HG03175 (cell line): ENCODE data around the gene CDH2.

ENCODE experiments used
- ATAC-seq: cut with Tn5 transposase; IDR thresholded peaks from one replicate; pipeline ENCODE4 v1.9.1; 2021; ENCODE audit warnings: mild to moderate bottlenecking, moderate library complexity; ENCODE audit not compliant: unreplicated experiment

Gene CDH2

GRCh38 chr18:28127763-28128658 is 48.9 kb downstream of the CDH2 start:
- ATAC-seq: no peak

DNA sequence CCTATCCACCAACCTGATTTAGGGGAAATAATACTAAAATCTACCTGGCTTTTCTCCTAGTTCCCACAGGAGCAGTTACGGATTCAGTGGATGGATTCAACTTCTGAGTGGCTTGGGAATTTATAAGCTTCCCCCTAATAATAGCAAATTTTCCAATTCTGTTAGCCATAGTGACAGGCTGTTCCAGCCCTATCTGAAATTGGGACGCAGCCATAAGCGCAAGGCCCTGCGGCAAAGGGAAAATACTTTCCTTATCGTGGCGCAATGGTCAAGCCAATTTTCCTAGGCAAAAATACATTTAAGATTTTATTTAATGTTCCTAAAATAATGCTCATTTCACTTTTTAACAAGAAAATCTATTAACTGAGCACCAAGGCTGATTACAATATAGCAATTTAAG is 49.7 kb downstream of the CDH2 start:
- no peak for ATAC-seq

DNA sequence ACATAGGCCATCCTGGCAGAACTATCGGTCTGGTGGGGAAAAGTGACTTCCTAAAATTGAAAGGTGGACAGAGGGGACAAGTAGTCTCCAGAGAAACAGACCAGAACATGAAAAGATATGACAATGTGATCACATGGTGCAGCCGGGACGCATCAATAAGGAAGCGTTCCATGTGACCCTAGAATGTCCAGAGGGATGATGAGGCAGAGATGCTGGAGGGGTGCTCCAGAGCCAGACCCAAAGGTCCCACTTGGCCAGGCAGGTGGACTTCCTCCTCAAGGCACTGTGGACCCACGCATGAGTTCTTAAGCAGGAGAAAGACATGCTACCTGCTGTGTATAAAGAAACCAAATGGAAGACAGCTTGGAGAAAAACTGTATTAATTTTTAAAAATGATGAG is 50.2 kb downstream of the CDH2 start:
- no peak for ATAC-seq

GRCh38 chr18:28125051-28125450 is 51.9 kb downstream of the CDH2 start:
- ATAC-seq: no peak

DNA sequence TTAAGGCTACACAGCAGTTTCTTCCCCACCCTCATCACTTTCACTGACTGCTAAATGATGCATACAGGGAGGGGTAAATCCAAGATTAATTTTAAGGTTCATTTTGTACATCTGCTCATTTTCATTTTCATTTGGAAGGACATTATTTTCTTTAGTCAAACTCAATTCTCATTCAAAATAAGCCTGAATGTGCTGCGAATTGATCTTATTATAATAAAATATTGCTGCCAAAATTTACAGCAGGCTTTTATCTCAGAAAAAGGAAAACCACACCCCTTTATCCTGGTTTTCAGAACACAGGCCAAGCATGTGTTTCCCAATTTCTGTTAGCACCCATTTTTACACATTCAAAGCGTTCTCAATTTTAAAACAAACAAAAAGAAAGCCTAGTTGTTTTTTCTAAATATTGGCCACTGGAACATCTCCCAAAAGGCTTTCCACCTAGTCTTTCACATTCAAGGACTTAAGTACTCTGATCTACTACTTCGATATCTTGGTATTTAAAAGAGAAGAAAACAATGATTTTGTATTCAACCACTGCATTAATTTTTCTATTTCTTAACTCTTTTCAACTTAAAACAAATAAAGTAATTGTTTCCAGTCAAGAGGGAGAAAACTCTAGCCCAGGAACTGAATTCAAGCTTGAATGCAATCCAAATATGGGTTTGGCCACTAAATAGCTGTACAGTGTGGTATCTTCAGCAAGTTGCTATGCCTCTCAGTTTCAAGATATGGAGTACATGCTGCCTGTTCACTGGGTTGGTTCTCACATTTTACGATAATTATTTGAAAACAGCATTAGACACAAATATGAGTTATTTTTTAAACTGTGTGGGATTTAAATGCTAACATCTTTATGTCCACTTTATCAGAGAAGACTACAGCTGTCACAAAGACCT is 52.5 kb downstream of the CDH2 start:
- no peak for ATAC-seq

GRCh38 chr18:28123401-28124030 is 53.4 kb downstream of the CDH2 start:
- no peak for ATAC-seq

- no peak for ATAC-seq
Observed at GRCh38 chr18:28120828-28121515, 56.0 kb downstream of the CDH2 start.

DNA sequence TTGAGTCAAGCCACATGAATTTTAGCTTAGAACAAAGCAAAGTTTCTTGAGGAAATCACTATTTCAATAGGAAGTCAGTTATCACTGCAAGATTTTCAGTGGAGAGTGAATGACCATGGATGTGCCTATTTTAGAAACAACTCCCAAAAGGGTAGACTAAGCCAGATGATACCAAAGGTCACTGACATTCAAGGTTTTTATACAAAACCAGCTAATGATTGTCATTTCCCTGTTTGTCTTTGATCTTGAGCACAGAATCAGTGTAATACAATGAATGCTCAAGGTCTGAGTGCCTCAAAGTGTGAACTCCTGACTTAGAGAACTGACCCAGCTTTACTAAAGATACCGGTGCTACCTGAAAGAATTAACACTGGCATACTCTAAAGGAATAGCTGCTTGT is 60.5 kb downstream of the CDH2 start:
- ATAC-seq: no peak

DNA sequence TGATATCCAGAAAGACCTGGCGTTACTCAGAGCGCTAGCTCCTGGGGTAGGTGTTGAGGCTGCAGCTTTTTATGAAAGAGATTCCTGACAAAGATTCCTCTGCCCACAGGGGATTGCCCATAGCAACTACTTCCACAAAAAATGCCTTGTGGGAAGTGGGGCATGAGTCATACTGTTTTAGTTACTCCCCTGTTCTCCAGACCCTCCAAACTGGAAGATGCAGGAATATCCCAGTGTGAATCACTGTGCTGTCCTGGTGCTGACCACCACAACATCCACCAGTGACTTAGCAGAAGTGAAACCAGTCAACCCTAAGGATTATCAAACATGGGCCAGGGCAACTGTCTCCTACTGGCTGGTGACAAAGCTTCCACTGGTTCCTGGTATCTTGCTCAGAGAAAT is 61.8 kb downstream of the CDH2 start:
- no peak for ATAC-seq

DNA sequence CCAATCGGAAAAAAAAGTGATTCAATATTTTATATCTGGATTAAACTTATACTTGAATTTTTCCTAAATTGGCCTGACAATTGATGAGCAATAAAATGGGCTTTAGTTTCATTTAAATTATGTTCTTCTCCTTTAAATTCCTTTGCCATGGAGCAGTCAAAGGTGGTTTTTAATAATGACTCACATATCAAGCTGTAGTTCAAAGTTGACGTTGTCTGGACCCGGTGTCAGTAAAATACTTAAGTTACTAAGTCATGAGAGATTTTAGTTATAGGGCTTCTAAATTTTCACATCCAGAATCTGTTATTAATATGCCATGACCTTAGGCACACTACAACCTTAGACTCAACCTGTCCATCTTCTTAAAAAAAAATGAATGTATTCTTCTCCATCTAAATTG is 62.5 kb downstream of the CDH2 start:
- ATAC-seq: no peak

DNA sequence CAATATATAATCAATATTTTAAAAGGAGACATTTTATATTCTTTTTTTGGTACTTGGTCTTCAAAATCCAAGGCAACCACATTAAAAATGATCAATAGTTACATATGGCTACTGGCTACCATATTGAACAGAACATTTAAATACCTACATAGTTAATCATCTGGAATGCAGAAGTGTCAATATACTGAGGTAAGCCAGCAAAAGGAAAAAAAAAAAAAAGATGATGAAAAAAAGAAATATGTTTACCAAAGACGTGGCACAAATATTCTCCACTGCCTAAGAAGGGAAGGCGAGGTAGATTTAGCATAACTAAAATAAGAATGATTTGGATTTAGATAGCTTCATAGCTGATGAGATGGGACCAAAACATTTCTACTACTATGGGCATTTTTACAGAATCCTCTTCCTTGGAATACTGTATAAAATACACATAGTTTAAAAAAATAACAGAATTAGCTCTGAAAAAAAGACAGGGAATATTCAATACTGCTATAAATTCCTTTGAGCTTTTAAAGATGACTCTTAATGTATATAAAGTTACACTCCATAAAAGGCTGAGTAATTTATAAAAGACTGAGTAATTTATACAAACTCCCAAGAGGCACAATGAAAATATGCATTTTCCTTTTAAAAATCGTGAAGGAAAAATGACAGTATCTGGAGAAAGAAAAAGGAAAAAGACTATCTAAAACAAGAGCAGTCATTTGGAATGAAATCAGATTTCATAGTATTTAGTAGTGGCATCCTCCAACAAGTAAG is 63.5 kb downstream of the CDH2 start:
- no peak for ATAC-seq

DNA sequence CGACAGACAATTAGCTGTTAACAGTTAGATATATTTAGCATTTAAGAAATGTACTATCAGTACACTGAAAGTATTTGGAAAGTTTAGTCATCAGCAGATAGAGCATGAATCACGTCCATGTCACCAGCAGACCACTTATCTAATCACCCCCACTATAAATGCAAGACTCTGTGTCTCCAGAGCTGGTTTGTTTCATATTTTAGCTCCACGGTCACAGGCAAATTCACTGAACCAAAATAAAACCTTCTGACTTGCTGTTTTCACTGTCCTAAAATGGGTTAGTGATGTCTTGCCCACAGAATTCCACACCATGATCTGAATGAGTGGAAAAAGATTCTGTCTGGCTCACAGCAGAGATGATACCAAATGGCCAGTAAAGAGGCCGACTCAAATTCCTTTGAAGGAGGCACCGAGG is 64.9 kb downstream of the CDH2 start:
- no peak for ATAC-seq

DNA sequence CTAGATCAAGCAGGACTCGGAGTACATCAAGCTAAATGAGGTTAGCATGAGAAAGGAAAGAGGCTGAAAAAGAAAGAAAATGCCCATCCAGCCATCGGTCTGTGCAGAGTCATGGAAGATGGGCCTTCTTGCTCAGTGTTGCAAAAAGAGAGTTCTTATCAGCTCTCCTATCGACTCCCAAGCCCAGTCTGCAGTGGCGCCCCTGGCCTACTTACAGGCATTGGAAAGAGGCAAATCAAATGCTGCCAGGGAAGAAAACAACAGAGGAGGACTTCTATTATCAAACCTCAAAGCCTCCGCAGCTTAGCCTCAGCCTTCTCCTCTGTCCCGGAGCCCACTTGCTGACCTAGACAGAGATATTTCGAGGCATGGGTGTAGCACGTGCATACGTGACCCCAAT is 66.0 kb downstream of the CDH2 start:
- ATAC-seq: no peak

DNA sequence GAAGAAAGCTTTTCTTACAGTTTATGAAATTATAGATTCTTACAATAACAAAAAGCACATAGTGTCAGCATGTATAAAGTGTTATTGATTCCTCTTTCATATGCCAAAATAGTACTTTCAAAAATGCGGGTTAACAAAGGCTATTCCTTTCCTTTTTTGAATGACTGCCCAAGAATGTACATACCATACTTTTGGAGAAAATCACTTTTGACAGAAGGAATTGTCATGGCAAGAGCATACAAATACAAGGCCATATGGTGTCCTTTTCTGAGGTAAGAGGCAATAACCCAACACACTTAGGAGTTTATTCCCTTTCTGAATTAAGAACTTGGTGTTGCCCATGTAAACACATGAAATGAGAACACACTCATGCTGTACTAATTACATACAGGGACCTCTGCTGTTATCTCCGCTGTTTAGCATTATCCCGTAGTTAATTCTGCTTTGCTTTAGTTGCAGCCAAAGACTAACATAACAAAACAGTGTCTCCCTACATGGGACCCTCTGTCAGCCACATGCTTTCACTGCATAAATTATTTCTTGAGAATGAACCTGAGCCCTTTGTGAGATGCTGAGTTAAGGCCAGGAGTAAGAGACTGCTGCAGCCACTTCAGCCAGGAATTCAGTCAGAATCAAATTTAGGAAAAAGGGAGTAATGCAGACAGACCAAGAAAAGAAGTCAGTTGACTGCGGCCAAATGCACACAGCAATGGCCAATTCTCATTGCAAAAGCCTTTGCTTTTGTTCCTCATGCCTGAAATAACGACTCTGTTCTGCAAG is 67.0 kb downstream of the CDH2 start:
- ATAC-seq: no peak

- no peak for ATAC-seq
Observed at GRCh38 chr18:28108814-28109213, 68.1 kb downstream of the CDH2 start.

- no peak for ATAC-seq
Observed at GRCh38 chr18:28108254-28108653, 68.7 kb downstream of the CDH2 start.

- no peak for ATAC-seq
Observed at GRCh38 chr18:28099237-28099636, 77.7 kb downstream of the CDH2 start.

- ATAC-seq: no peak
Observed at GRCh38 chr18:28095631-28096030, 81.3 kb downstream of the CDH2 start.

- ATAC-seq: no peak
Observed at GRCh38 chr18:28095041-28095440, 81.9 kb downstream of the CDH2 start.
